ENCODE results near the gene RAB14. TPM values are rescaled to one million over a fixed set of nuclear protein-coding genes. Genes with fewer than 3 reads are reported as not detected.

RAB14 gene
- polyA plus RNA-seq, 1 experiment = 18.3 TPM

DNA sequence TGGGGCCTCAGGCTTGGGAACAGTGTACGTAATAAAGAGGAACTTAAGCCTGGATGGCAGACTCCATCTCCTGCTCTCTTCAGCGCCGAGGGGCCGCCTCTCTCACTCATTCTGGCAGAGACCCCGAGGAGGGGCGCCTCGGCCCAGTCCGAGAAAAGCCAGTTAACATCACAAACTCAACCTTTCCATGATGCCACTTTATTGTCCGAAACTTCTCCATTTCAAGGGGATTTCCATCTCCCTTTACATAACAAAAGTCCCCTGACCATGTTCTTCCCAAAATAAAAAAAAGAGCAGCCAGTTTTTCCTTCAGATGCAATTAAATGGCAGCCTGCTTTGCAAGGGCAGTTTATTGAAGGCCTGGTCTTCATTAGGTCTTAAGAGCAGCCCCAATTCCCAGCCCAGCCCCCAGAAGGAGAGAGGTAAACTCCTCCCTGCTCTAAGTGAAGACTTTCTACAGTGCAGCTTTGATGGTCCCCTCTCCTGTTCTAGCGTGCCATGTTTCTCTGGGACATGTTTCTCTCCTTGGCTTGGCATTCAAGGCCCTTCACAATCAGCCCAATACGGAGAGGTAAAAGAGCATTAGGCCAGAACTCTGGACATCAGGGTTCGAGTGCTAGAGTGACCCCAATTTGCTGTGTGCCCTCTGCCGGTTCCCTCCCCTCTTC, 19.5 kb upstream of the RAB14 start:
- no peaks in the 10 kb centered on the region for H3K36me3 ChIP-seq (ENCODE audit: control insufficient read depth, insufficient read depth, low read length)
- H3K4me3 ChIP-seq (ENCODE audit: low read depth, low read length) = no peak overlapping the region
- ChIA-PET CTCF (interaction anchor here (1.0 to 2.8 kb wide), 9 partner anchors 8 to 178 kb away, joined by 3 to 19 read pairs (median 5); no protein-coding TSS in a partner anchor), POLR2A (no interaction called here)
- DNase-seq (ENCODE audit: low read depth) = no peak
- H3K27me3 ChIP-seq (ENCODE audit: control insufficient read depth, insufficient read depth, low read length) = no peaks in the 10 kb centered on the region
- TF ChIP-seq, protein P1, sequence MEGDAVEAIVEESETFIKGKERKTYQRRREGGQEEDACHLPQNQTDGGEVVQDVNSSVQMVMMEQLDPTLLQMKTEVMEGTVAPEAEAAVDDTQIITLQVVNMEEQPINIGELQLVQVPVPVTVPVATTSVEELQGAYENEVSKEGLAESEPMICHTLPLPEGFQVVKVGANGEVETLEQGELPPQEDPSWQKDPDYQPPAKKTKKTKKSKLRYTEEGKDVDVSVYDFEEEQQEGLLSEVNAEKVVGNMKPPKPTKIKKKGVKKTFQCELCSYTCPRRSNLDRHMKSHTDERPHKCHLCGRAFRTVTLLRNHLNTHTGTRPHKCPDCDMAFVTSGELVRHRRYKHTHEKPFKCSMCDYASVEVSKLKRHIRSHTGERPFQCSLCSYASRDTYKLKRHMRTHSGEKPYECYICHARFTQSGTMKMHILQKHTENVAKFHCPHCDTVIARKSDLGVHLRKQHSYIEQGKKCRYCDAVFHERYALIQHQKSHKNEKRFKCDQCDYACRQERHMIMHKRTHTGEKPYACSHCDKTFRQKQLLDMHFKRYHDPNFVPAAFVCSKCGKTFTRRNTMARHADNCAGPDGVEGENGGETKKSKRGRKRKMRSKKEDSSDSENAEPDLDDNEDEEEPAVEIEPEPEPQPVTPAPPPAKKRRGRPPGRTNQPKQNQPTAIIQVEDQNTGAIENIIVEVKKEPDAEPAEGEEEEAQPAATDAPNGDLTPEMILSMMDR (IDR thresholded peaks at IDR 0.05; ENCODE audit: insufficient read depth, low read depth, low read length) = no peak

GRCh38 chr9:121219530-121219929, 17.9 kb upstream of the RAB14 start:
- Histone ChIP-seq H3K36me3 (ENCODE audit: control insufficient read depth, insufficient read depth, low read length) (no peaks in the 10 kb centered on the region), H3K27me3 (ENCODE audit: control insufficient read depth, insufficient read depth, low read length) (no peaks in the 10 kb centered on the region), H3K4me3 (ENCODE audit: low read depth, low read length) (no peak overlapping the region)
- no peak for DNase-seq (ENCODE audit: low read depth)
- POLR2A ChIA-PET = no interaction called here
- TF ChIP-seq, protein P1 (IDR thresholded peaks at IDR 0.05; ENCODE audit: insufficient read depth, low read depth, low read length) = no peak
- CTCF ChIA-PET = no interaction called here

DNA sequence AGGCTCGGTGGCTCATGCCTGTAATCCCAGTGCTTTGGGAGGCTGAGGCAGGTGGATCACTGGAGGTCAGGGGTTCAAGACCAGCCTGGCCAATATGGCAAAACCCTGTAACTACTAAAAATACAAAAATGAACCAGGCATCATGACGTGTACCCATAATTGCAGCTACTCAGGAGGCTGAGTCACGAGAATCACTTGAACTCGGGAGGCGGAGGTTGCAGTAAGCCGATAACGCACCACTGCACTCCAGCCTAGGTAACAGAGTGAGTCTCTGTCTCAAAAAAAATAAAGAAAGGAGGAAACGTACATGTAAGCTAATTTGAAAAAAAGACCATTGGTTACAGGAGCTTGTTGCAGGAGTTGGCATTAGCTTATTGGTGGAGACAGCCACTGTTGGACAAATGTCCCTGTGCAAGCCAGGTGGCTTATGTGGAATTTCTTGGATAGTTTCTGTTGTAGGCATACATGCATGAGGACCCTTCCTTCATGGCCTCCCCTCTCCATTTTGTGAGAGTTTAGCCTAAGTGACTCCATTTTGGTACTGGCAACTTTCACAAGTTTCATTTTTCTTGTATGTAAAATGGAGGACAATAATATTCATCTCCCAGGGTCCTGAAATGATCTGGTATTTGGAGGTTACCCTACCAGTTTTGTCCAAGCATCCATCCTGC, 16.8 kb upstream of the RAB14 start:
- no peaks in the 10 kb centered on the region for H3K36me3 ChIP-seq (ENCODE audit: control insufficient read depth, insufficient read depth, low read length)
- no peak for DNase-seq (ENCODE audit: low read depth)
- POLR2A ChIA-PET = no interaction called here
- TF ChIP-seq, protein P1 (IDR thresholded peaks at IDR 0.05; ENCODE audit: insufficient read depth, low read depth, low read length) = no peak
- CTCF ChIA-PET = interaction anchor here (0.6 to 1.9 kb wide), 4 partner anchors 12 to 101 kb away, joined by 3 to 7 read pairs (median 5); no protein-coding TSS in a partner anchor
- H3K4me3 ChIP-seq (ENCODE audit: low read depth, low read length) = no peak overlapping the region
- H3K27me3 ChIP-seq (ENCODE audit: control insufficient read depth, insufficient read depth, low read length) = no peaks in the 10 kb centered on the region

- no peaks in the 10 kb centered on the region for H3K36me3 ChIP-seq (ENCODE audit: control insufficient read depth, insufficient read depth, low read length)
- ChIA-PET CTCF (interaction anchor here (1.2 to 1.9 kb wide), 3 partner anchors 13 to 102 kb away, joined by 3 to 7 read pairs (median 7); no protein-coding TSS in a partner anchor), POLR2A (no interaction called here)
- TF ChIP-seq, protein P1 (IDR thresholded peaks at IDR 0.05; ENCODE audit: insufficient read depth, low read depth, low read length) = no peak
- DNase-seq (ENCODE audit: low read depth) = no peak
- no peak overlapping the region for H3K4me3 ChIP-seq (ENCODE audit: low read depth, low read length)
- H3K27me3 ChIP-seq (ENCODE audit: control insufficient read depth, insufficient read depth, low read length) = no peaks in the 10 kb centered on the region
Measured at GRCh38 chr9:121217609-121218292, 16.1 kb upstream of the RAB14 start.

GRCh38 chr9:121216271-121216805, 14.7 kb upstream of the RAB14 start:
- no peaks in the 10 kb centered on the region for H3K27me3 ChIP-seq (ENCODE audit: control insufficient read depth, insufficient read depth, low read length)
- ChIA-PET CTCF (interaction anchor here (1.0 to 5.7 kb wide), 10 partner anchors 9 to 460 kb away, joined by 3 to 89 read pairs (median 6); no protein-coding TSS in a partner anchor), POLR2A (no interaction called here)
- H3K36me3 ChIP-seq (ENCODE audit: control insufficient read depth, insufficient read depth, low read length) = no peaks in the 10 kb centered on the region
- no peak overlapping the region for H3K4me3 ChIP-seq (ENCODE audit: low read depth, low read length)
- no peak for DNase-seq (ENCODE audit: low read depth)
- TF ChIP-seq, protein P1 (IDR thresholded peaks at IDR 0.05; ENCODE audit: insufficient read depth, low read depth, low read length) = no peak
